Measurements from ENCODE around the gene TEX54.

DNA sequence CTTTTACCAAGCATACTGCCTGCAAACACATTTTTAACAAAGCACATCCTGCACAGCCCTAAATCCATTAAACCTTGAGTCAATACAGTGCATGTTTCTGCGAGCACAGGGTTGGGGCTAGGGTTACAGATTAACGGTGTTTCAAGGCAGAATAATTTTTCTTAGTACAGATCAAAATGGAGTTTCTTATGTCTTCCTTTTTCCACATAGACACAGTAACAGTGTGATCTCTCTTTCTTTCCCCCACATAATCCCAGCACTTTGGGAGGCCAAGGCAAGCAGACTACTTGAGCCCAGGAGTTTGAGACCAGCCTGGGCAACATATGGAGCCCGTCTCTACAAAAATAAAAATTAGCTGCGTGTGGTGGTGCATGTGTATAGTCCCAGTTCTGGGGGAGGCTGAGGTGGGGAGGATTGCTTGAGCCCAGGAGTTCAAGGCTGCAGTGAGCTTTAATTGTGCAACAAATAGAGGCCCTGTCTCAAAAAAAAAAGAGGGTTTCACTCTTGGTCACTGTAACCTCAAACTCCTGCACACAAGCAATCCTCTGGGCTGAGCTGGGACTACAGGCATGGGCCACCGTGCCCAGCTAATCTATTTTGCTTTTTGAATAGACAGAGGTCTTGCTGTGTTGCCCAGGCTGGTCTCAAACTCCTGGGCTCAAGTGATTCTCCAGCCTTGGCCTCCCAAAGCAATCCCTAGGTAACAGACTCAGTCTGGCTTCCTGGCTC lies 28.4 kb upstream of the TEX54 start:
- TF ChIP-seq EZH2phosphoT487 (IDR thresholded peaks at IDR 0.05; ENCODE audit: low read length): no peak
- TF ChIP-seq, protein P1, sequence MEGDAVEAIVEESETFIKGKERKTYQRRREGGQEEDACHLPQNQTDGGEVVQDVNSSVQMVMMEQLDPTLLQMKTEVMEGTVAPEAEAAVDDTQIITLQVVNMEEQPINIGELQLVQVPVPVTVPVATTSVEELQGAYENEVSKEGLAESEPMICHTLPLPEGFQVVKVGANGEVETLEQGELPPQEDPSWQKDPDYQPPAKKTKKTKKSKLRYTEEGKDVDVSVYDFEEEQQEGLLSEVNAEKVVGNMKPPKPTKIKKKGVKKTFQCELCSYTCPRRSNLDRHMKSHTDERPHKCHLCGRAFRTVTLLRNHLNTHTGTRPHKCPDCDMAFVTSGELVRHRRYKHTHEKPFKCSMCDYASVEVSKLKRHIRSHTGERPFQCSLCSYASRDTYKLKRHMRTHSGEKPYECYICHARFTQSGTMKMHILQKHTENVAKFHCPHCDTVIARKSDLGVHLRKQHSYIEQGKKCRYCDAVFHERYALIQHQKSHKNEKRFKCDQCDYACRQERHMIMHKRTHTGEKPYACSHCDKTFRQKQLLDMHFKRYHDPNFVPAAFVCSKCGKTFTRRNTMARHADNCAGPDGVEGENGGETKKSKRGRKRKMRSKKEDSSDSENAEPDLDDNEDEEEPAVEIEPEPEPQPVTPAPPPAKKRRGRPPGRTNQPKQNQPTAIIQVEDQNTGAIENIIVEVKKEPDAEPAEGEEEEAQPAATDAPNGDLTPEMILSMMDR (IDR thresholded peaks at IDR 0.05; ENCODE audit: low read length): no peak
